NCI-H1105 treated with DMSO at 0.1 percent for 48 hours (cell line): ENCODE results near the gene NDUFAF2.
"Not testable (repeated sequence)": the region's sequence is repeated elsewhere in the genome, so short reads cannot be mapped to it uniquely, and the experiment has no call there.

ENCODE experiments used
- DNase-seq: peaks from one replicate; lab custom pipeline; 2025; lab: John Stamatoyannopoulos, UW

NDUFAF2 gene

DNA sequence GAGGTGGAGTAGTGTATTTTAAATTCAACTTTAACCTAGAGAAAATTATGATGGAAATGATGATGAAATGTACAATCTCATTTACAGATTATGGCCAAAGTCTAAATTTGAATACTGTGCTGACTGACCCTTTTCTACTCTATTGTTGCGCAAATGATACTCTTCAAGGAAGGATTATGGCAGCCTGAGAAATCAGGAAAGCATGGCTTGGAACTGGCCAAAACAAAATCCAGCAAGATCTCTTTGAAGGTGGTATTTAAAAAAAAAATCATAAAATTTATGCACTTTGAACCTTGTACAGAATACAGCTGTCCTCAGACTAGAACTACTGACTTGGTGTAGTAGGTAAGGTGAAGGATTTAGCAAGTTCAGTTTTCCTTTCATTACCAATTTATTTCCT, 105.3 kb downstream of the NDUFAF2 start:
- no peak for DNase-seq

DNA sequence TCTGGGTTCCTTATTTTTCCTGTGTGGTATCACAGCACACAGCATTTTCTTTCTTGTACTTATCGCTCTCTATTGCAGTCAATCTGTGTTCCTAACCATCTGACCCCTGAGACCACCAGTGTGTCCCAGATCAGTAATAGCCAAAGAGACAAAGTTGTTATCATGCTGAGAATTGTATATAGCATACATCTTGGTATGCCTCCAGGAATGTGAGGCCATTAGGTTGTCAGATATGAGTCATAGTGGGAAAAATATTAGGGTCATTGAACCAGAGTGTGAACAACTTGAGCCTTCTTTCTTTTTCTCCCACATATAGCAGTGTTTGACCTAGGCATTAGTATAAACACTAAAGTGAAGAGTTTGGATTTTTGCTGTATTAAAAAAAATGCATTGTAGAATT, 106.3 kb downstream of the NDUFAF2 start:
- no peak for DNase-seq

DNA sequence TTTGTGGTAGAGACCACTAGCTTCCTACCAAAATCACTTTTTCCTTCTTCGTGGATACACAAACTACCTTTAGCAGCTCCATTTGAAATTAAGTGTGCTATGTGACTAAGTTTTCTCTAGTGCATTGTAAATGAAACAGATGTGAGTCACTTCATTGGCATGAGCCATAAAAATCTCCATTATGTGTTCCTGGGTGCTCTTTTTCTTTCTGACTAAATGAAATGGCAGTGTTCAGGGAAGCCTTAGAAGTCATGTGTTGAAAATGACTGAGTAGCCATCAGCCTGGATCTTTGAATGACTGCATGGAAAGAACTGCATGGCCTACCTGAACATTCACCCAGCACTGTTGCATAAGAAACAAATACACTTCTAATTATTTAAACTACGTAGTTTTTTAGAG, 107.9 kb downstream of the NDUFAF2 start:
- no peak for DNase-seq

DNA sequence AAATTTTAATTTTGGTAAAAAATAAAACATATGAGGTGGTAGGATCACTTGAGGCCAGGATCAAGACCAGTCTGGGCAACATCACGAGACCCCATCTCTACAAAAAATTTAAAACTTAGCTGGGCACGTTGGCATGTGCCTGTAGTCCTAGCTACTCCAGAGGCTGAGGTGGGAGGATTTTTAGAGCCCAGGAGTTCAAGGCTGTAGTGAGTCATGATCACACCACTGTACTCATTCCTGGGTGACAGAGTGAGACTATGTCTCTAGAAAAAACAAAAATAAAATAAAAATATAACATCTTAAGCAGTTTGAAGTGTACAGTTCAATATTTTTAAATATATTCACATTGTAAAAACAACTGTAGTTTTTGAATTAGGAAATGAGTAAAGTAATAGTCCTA, 108.9 kb downstream of the NDUFAF2 start:
- no peak for DNase-seq

DNA sequence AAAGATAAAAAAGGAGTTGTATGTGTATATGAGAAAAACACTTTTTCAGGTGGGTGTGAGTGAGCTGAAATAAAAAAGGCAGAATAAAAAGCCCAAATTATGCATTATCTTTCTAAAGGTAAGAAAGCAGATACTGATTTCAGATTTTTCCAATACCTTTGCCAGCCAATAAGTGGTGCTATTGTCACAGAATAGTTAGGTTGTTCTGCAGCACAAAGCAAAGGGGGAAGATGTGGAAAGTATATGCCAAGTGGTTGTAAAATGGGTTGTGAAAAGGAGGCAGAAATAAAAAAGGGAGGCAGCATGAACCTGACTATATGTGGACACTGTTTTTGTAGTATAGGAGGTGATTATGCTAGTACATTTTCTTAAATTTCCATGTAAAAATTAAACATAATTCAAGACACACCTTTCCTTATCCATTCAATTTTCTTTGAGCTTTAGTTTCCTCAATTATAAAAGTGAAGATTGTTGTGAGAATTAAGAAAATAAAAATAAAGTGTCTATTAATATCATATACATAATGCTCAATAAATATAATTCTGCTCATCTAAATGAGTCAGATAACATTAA, 110.5 kb downstream of the NDUFAF2 start:
- DNase-seq = peak; percentile 60

DNA sequence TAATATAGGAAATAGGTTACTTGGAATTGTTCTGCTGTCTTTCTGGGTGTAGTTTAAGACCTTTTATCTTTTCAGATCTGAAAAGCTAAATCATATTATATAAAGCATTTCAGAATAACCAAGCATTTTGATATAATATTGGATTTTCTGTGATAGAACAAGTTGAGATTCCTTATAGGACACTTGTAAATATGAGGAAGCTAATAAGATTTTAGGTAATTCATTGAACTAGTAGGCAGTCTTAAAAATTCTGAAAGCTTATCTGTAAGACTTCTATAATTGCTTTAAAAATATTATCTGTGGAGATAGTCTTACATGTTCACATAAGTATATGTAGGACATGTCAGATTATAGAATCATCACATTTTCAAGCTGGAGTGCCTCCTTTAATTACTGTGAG, 114.5 kb downstream of the NDUFAF2 start:
- DNase-seq = no peak

DNA sequence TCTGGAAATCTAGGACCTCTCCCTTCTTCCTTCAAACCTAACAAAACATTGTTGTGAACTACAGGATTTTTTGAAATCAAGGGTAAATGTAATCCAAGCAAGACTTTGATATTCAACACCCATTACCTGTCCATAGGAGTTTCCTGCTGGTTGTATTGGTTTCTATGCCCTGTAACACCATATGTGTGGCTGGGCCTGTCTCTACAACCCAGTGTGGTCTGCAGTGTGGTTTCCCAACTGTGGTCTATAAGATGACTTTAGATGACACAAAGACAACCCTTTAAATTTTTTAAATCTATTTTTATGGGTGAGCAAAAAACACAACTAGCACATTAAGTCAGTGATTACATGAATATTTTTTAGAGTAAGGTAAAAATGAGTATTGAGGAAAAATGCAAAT, 124.1 kb downstream of the NDUFAF2 start:
- no peak for DNase-seq

DNA sequence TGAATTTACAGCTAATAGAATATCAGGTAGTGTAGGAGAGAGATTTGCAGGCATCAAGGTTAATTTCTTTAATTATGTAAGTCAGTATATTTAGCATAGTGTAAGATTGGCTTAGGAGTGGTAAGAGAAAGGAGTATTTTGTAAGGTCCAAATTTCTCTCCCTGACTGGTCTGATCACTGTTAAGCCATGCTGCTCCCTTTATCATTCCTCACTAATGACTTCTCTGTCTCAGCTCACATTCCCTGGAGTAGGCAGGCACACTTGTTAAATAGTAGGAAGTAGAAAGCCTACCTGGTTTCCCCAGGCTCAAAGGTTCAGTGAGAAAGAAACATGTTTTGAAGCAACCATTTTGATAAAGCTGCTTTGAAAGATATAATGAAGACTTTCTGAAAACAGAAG, 126.5 kb downstream of the NDUFAF2 start:
- no peak for DNase-seq

DNA sequence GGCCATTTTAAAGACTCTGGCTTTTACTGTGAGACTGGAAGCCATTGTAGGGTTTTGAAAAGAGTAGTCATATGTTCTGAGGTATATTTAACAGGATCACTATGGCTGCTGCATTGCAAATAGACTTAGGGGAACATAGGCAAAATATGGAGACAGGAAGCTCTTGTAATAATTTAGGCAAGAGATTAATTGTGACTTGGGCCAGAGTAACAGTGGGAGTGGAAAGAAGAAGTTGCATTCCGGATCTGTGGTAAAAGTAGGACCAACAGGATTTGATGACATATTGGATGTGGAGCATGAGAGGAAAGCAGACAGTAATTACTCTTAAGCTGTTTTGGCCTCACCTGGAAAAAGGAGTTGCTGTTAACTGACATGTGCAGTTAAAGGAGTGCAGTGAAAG, 131.6 kb downstream of the NDUFAF2 start:
- no peak for DNase-seq

DNA sequence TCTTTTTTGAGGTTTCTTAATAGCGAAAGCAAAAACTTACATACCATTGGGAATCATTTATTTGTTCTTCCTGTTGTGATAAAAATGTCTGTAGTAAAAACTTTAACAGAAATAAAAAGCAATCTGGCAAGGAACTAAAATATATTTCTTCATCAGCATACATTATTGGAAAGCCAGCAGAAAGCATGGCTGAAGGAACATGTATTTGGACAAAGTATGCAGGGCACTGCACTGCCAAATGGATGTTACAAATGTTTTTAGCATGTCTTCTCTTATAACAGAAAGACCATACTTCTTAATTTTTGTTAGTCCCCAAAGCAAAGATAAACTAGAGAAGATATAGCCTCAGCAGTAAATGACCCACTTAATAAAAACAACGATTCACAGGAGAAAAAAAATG, 136.7 kb downstream of the NDUFAF2 start:
- no peak for DNase-seq

DNA sequence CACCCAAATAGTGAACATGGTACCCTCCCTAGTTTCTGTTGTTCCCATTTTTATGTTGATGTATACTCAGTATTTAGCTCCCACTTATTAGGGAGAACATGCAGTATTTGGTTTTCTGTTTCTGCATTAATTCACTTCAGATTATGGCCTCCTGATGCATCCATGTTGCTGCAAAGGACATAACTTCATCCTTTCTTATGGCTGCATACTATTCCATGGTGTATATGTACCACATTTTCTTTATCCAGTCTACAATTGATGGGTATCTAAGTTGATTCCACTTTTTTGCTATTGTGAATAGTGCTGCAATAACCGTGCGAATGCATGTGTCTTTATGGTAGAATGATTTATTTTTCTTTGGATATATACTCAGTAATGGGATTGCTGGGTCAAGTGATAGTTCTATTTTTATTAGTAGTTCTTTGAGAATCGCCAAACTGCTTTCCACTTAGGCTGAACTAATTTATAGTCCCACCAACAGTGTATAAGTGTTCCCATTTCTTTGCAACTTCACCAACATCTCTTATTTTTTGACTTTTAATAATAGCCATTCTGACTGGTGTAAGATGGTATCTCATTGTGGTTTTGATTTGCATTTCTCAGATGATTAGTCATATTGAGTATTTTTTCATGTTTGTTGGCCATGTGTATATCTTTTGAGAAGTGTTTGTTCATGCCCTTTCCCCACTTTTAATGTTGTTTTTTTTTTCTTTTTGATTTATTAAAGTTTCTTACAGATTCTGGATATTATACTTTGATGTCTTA, 137.7 kb downstream of the NDUFAF2 start:
- no peak for DNase-seq

DNA sequence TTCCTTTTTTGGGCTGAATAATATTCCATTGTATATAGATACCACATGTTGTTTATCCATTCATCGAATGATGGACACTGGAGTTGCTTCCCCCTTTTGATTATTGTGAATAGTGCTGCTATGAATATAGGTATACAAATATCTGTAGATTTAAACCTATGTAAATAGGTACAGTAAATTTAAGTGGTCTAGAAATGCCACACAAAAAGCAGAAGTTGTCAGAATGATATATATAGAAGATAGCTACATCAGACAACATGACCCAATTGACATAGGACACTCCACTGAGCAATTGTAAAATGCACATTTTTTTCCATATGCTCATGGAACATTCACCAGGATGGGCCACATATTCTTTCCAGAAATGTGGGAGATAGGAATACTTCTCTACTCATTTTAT, 139.7 kb downstream of the NDUFAF2 start:
- DNase-seq = no peak

DNA sequence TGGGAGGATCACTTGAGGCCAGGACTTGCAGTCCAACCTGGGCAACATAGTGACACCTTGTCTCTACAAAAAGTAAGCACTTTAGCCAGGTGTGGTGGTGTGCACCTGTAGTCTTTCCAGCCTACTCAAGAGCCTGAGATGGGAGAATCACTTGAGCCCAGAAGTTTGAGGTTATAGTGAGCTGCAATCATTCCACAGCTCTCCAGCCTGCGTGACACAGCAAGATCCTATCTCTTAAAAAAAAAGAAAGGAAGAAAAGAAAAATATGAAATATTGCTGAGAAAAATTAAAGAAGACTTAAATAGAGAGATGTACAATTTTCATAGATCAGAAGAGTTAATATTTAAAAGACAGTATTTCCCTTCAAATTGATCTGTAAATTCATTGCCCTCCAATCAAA, 140.9 kb downstream of the NDUFAF2 start:
- DNase-seq = no peak

DNA sequence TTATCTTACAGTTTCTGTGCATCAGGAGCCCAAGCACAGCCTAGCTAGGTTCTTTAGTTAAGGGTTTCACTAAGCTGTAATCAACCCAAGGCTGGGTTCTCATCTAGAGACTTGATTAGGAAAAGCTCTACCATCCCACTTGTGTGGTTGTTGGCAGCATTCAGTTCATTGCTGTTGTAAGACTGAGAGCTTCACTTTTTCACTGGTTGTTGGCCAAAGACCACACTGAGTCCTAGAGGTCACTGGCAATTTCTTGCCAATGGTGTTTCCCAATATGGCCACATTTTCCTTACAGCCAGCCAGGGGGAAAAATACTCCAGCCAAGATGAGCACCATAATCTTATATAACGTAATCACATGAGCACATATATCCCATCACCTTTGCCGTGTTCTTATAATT, 142.9 kb downstream of the NDUFAF2 start:
- DNase-seq = no peak

DNA sequence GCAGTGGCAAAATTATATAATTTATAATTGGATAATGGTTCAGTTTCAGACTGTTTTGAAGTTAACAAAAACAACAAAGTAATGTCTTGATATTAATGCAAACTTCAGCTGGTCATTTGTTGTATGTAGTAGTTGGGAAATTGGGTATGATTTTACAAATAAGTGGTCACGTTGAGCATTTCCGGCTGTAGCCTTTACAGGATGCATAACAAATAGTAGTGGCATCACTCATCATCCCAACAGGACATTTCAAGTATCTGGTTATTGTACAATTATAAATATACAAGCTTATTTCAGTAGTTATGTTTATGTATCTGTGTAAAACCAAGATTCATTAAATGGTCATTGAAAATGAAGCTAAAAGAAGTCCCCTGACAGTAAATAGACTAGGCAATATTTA, 144.3 kb downstream of the NDUFAF2 start:
- no peak for DNase-seq

DNA sequence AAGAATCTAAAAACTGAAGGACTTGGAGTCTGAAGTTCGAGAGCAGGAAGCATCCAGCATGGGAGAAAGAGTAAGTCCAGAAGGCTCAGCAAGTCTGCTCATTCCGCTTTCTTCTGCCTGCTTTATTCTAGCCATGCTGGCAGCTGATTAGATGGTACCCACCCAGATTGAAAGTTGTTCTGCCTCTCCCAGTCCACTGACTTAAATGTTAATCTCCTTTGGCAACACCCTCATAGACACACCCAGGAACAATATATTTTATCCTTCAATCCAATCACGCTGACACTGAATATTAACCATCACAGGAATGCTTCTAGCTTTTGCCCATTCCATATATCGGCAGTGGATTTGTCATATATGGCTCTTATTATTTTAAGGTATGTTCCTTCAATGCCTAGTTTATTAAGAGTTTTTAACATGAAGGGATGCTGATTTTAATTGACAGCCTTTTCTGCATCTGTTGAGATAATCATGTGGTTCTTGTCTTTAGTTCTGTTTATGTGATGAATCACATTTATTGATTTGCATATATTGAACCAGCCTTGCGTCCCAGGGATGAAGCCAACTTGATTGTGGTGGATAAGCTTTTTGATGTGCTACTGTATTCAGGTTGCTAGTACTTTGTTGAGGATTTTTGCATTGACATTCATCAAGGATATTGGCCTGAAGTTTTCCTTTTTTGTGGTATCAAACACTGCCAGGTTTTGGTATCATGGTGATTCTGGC, 148.2 kb downstream of the NDUFAF2 start:
- not testable (repeated sequence) for DNase-seq

DNA sequence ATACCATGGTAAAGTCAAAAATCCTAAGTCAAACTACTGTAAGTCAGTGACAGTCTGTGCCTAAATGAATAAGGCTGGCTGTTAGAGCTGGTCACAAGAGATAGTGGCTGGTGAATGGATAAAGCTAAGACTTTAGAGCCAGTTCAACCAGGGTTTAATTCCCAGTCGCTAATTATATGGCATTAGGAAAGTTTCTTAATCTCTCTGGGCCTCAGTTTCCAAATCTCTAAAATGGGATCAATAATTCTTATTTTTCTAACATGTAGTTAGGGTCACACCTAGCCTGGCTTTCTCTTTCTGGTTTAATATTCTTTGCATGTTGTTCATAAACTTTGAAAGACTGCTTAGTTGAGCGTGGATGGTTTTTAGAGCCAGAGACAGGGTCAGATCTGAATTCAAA, 152.5 kb downstream of the NDUFAF2 start:
- no peak for DNase-seq

DNA sequence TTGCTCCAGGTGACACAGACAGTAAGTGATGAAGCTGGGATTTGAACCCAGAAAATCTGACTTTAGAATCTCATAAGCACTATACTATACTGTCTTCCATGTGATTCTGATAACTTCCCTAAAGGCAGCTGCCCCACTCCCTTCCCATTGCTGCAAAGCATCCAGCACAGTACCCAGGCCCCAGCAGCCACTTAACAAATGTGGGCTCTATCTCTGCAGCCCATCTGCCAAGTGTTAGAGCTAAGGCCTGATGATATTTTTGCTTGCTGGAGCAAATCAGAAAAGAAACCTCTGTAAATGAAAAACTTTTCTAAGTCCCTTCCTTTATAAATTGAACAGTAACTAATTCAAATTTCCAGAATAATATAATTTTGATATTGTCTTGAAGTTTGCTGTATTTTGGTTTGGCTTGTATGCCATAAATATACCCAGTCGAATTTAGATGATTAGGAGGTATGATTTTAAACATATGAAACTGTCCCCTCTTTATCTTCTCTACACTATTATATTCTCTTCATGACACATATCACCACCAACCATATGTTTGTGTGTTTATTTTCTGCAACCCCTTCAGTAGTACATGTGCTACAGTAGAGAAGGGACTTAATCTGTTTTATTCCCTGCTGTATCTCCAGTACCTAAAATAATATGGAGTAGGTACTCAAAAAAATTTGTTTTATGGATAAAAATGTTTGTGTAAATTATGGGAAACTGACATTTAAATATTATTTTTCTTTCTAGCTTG, 153.4 kb downstream of the NDUFAF2 start:
- no peak for DNase-seq

DNA sequence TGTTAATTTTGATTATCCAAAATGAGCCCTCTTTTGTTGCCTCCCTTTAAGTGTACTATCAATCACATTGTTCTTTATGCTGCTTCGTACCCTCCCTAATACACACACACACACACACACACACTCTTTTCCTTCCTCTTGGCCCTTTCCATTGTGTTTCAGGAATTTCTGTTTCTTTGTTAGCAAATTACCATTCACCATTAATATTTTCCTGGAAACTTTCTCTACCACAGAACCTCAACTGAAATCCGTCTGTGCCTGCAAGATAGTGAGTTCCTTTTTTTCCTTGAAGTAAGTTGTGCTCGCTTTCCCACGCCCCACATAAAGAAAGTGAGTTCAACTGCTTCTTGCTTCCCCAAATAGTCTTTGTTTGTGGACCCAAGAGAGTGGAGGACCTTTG, 155.4 kb downstream of the NDUFAF2 start:
- no peak for DNase-seq

DNA sequence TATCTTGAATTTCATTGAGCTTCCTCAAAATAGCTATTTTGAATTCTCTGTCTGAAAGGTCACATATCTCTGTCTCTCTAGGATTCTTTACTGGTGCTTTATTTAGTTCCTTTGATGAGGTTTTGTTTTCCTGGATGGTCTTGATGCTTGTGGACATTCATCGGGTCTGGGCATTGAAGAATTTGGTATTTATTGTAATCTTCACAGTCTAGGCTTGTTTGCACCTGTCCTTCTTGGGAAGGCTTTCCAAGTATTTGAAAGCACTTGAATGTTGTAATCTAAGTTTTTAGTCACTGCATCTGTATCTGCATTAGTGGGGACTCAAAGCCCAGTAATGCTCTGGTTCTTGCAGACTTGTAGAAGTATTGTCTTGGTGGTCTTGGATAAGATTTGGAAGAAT, 169.4 kb downstream of the NDUFAF2 start:
- no peak for DNase-seq

DNA sequence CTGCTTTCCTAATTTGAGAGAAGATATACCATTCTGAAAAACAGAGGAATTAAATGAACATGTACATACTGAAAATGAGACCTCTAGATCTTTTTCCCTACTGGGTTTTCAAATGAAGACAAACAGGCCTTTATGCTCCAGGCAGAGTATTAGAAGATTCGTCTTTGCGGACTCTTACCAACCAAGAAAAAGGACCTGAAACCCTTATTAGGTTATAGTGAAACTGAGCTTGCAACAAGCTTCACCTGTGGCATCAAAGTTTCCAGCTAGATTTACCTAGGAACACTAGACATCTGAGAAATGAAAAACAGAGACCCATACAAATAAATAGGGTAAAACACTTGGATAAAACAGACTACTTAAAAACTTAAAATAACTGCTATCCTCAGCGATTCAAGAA, 171.0 kb downstream of the NDUFAF2 start:
- no peak for DNase-seq

DNA sequence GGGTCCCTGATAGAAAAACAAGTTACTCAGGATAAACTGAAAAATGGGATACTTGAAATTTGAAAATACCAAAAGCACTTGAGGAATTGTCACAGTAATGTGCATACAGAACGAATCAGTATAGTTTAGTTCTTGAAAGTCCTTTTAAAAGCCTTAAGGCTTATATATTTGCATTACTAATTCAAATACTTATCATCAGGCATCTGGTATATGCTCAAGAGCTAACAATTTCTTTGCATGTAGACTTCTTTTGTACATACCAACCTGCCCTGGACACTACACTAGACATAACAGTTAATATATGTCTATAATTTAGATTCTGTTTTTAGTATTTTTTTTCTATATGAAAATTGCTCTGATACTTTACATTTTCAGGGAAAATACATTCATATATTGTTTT, 174.1 kb downstream of the NDUFAF2 start:
- DNase-seq = no peak

DNA sequence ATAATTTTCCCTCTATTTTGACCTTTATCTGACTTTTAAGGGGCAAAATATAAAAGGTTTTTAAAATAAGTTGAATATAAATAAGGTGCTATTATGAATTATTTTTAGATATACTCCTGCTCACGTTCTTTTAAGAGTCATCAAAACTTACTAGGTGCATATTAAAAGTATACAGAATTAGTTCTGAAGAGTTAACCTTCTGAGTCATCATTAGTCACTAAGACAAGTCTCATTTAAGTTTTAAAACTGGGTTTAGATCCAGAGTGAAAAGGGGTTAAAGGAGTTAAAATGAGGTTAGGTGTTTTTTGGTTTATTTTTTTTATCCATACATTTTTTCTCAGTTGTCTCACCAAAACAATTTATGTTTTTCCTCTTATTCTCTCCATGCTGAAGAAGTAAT, 175.5 kb downstream of the NDUFAF2 start:
- no peak for DNase-seq
